Activated naive CD4-positive, alpha-beta T cell treated with anti-CD3 and anti-CD28 coated beads, Interleukin-2, amount 50 U/mL, for 72 hours (primary cell): ENCODE results near the gene PARP12. TPM values are rescaled to one million over a fixed set of nuclear protein-coding genes. Genes with fewer than 3 reads are reported as not detected.

Experiments
- ATAC-seq, 2 donors: fragments of 150-1000 bp; cut with Tn5 transposase; 2 replicates each; pipeline ENCODE4 v1.10.0; 2021; ENCODE audit warnings: mild to moderate bottlenecking in 2 of 2, moderate library complexity in 2 of 2
- DNase-seq, 2 donors: peaks; one replicate each; pipeline ENCODE4 v3.0.0; 2021 to 2022; ENCODE audit warnings: low spot score in 2 of 2
- H3K27ac Mint-ChIP-seq, 2 donors: one replicate each; pipeline ENCODE4 v1.8.0; 2022; ENCODE audit warnings: mild to moderate bottlenecking in 2 of 2, mixed read lengths in 2 of 2
- H3K36me3 Mint-ChIP-seq, 2 donors: one replicate each; pipeline ENCODE4 v1.8.0; 2022; ENCODE audit warnings: mixed read lengths in 2 of 2
- H3K9me3 Mint-ChIP-seq, 2 donors: one replicate each; pipeline ENCODE4 v1.8.0; 2022; ENCODE audit warnings: mixed read lengths in 2 of 2
- total RNA-seq, 2 donors: library from RNA; stranded (reverse); gene quantifications; one replicate each; pipeline ENCODE4 v1.2.3, GENCODE V29; 2022

Gene PARP12
- total RNA-seq, 2 donors from 2014 or later, result 37.0 to 57.6 TPM

DNA sequence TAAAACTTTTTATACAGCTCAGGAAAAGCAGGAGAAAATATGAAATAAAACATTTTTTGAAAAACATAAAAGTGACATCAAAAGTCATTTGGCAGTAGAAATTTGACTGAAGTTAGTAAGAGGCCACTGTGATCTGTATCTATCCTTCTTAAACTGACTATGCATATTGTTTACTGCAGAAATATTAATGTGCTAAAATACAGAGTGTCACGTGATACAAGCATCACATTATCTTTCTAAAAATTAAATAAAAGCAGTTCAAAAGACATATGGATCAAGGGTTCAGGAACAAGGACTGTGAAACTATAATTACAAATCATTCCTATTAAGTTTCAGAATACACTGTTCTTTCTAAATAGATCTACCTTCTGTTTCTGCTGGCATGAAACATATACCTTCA, 33.7 kb downstream of the PARP12 start:
- Mint-ChIP-seq H3K36me3 (peaks cover 0 to 9% of the 10 kb centered on the region in 2 donors), H3K27ac (peak overlapping the region in 1 of 2 donors; percentile 32)
- no peak for ATAC-seq

GRCh38 chr7:140028311-140028710, 34.4 kb downstream of the PARP12 start:
- no peaks in the 10 kb centered on the region for H3K9me3 Mint-ChIP-seq
- DNase-seq, result no peak
- peaks cover 0 to 2% of the 10 kb centered on the region in 2 donors for H3K36me3 Mint-ChIP-seq
- peak overlapping the region; percentile 1 to 32 for H3K27ac Mint-ChIP-seq
- ATAC-seq, result no peak

More for the DNA sequence above, 33.7 kb downstream of the PARP12 start:
- no peaks in the 10 kb centered on the region for H3K9me3 Mint-ChIP-seq
- no peak for DNase-seq

GRCh38 chr7:140027858-140028257, 34.9 kb downstream of the PARP12 start:
- peaks cover 0 to 4% of the 10 kb centered on the region in 2 donors for H3K36me3 Mint-ChIP-seq
- H3K27ac Mint-ChIP-seq, result no peak overlapping the region
- DNase-seq, result no peak
- no peak for ATAC-seq
- no peaks in the 10 kb centered on the region for H3K9me3 Mint-ChIP-seq

GRCh38 chr7:140026935-140027334, 35.8 kb downstream of the PARP12 start:
- peak overlapping the region in 1 of 2 donors; percentile 24 for H3K27ac Mint-ChIP-seq
- ATAC-seq (no peak), DNase-seq (no peak)
- peaks cover 0 to 7% of the 10 kb centered on the region in 2 donors for H3K36me3 Mint-ChIP-seq
- H3K9me3 Mint-ChIP-seq, result no peaks in the 10 kb centered on the region

GRCh38 chr7:140025814-140026433, 36.8 kb downstream of the PARP12 start:
- DNase-seq, result no peak
- Mint-ChIP-seq H3K27ac (peak overlapping the region in 1 of 2 donors; percentile 3), H3K9me3 (no peaks in the 10 kb centered on the region), H3K36me3 (peaks cover 0 to 7% of the 10 kb centered on the region in 2 donors)
- no peak for ATAC-seq

DNA sequence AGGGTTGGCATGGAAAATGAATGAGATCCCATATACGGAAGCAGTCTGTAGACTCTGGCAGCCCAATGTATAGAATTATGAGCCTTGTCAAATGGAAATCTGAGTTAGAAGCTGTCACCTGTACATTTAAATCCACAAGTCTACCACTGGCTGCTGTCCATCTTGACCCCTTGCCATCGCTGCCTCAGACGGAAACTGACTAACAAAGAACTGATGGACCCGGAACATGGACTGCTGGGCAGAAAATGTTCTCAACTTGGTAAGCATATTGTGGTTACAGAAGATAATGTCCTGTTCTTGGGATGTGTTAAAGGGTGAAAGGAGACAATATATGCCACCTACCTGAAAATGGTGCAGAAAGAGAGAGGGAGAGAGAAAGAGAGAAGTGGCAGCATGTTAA, 37.5 kb downstream of the PARP12 start:
- peaks cover 0 to 7% of the 10 kb centered on the region in 2 donors for H3K36me3 Mint-ChIP-seq
- peak overlapping the region; percentile 3 to 69 for H3K27ac Mint-ChIP-seq
- H3K9me3 Mint-ChIP-seq, result no peaks in the 10 kb centered on the region
- DNase-seq (no peak), ATAC-seq (no peak)

DNA sequence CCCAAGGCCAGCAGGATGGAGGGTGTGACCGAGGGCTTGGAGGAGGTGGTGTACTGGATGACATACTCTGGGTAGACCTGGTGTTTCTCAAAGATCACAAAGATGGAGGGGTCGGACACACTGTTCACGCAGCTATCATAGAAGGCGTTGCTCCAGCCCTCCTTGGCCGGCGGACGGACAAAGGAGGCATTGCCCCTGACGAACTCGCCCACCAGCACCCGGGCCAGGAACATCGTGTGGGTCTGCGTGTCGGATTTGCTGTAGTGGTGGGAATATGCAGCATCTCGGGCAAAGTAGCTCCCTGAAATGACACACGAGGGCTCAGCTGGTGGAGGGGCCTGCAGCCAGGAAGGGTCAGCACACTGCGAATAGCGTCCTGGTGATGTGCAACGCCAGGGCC, 38.2 kb downstream of the PARP12 start:
- H3K27ac Mint-ChIP-seq, result peak overlapping the region in 1 of 2 donors; percentile 3
- peaks cover 0 to 7% of the 10 kb centered on the region in 2 donors for H3K36me3 Mint-ChIP-seq
- no peaks in the 10 kb centered on the region for H3K9me3 Mint-ChIP-seq
- no peak for ATAC-seq
- no peak for DNase-seq

DNA sequence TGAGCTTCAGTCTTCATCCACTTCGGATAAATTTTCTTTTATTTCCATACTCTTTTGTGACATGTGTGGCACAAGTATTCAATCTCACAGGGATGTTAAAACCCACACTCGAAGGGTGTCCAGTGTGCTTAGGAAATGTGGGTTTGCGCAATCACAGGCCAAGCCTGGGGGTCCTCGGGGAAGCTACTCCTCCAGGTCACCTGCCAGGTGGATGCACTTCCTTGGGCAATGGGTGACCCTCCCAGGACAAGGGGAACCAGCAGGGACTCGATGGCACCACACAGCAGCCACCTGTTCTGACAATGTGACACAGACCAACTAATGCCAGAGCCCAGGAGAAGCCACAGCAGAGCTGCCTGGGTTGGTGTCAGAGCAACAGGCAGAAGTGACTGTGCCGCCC, 39.0 kb downstream of the PARP12 start:
- ATAC-seq, result no peak
- H3K36me3 Mint-ChIP-seq, result peaks cover 0 to 7% of the 10 kb centered on the region in 2 donors
- no peak for DNase-seq
- no peaks in the 10 kb centered on the region for H3K9me3 Mint-ChIP-seq
- H3K27ac Mint-ChIP-seq, result peak overlapping the region in 1 of 2 donors; percentile 18

DNA sequence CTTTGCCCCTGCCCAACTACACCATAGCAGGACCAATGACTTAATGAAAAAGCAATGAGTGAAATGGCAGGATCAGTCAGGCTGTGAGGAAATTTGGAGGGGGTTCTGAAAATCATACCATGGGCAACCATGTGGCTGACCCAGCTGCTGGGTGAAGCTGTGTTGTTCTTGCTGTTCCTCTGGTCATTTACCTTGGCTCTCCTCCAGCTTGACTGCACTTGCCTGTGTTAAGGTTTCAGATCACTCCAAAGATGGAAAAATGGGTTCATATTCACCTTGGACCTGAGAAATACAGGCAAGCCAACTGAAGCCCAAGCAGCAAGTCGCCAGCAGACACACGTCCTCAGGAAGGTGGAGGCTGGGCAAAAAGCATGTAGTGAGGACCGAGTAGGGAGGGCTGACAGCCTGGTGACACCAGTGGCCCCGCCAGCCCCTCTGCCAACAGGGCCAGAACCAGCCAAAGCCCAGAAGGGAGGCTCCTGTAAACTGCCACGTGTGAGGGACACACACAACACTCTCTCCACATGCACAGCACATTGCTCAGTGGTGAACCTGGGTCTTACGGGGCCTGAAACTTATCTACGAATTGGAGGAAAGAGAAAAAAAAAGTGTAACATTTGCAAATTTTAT, 40.1 kb downstream of the PARP12 start:
- H3K9me3 Mint-ChIP-seq, result no peaks in the 10 kb centered on the region
- DNase-seq (no peak), ATAC-seq (no peak)
- peak overlapping the region; percentile 59 to 61 for H3K27ac Mint-ChIP-seq
- H3K36me3 Mint-ChIP-seq, result peaks cover 0 to 7% of the 10 kb centered on the region in 2 donors

DNA sequence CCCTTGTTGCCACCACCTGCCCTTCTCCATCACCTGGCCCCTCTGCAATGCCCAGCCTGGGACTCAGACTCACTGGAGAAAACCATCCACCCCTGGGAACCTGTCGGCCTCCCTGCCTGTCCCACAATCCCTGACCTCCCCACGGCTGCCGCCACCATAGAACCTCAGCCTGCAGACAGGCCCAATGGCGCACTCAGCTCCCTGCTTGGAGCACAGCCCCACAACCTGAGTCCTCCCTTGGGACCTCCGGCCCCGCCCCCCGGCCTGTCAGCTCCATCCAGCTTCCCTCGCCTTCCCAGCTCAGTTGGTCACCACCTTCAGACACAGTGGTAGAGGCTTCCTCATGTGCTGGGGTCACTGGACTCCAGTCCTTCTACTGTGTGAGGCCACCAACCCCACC, 41.1 kb downstream of the PARP12 start:
- DNase-seq (no peak), ATAC-seq (no peak)
- no peaks in the 10 kb centered on the region for H3K9me3 Mint-ChIP-seq
- peak overlapping the region; percentile 56 to 59 for H3K27ac Mint-ChIP-seq
- peaks cover 0 to 7% of the 10 kb centered on the region in 2 donors for H3K36me3 Mint-ChIP-seq

DNA sequence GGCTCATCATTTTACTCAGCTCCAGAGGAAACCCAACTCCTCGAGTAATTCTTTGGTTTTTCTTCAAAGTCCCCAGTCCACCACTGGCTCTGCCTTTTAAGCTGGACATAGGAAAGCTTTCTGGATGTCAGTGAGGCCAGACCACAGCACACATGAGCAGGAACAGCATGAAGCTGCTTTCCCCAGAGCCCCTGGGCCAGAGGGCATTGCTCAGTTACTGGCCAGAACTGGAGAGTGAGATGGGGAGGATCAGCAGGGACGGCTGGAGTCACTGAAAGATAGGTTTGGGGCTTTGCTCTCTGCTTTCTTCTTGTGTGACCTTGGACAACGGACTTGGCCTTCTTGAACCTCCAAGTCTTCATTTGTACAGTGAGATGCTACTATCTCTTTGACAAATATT, 43.1 kb downstream of the PARP12 start:
- no peak overlapping the region for H3K27ac Mint-ChIP-seq
- H3K36me3 Mint-ChIP-seq, result peaks cover 0 to 7% of the 10 kb centered on the region in 2 donors
- DNase-seq (no peak), ATAC-seq (no peak)
- no peaks in the 10 kb centered on the region for H3K9me3 Mint-ChIP-seq

DNA sequence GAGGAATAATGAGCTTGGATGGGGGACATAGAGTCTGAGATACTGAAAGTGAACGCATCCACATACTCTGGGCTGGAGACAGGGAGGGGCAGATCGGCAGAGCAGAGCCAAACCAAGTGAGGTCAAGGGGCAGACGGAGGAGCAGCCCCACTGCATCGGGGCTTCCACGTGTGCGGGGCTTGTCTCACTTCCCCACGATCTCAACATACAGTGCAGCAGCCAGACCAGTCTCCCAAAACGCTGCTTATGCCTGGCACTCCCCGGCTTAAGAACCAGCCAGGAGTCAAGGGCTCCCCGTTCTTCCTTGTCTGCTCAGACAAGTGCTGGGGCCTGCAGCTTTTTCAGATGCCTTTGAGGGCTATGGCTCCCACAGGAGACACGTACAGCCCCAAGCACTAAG, 43.6 kb downstream of the PARP12 start:
- Mint-ChIP-seq H3K27ac (peak overlapping the region in 1 of 2 donors; percentile 36), H3K9me3 (no peaks in the 10 kb centered on the region), H3K36me3 (peaks cover 0 to 7% of the 10 kb centered on the region in 2 donors)
- ATAC-seq (no peak), DNase-seq (no peak)

GRCh38 chr7:140018125-140019043, 44.4 kb downstream of the PARP12 start:
- no peak for ATAC-seq

GRCh38 chr7:140017543-140017942, 45.2 kb downstream of the PARP12 start:
- no peak for DNase-seq
- Mint-ChIP-seq H3K36me3 (no peaks in the 10 kb centered on the region), H3K27ac (no peak overlapping the region), H3K9me3 (no peaks in the 10 kb centered on the region)
- no peak for ATAC-seq

More at GRCh38 chr7:140018125-140019043, 44.4 kb downstream of the PARP12 start:
- peaks cover 0 to 7% of the 10 kb centered on the region in 2 donors for H3K36me3 Mint-ChIP-seq
- no peak for DNase-seq
- peak overlapping the region in 1 of 2 donors; percentile 36 for H3K27ac Mint-ChIP-seq
- no peaks in the 10 kb centered on the region for H3K9me3 Mint-ChIP-seq

DNA sequence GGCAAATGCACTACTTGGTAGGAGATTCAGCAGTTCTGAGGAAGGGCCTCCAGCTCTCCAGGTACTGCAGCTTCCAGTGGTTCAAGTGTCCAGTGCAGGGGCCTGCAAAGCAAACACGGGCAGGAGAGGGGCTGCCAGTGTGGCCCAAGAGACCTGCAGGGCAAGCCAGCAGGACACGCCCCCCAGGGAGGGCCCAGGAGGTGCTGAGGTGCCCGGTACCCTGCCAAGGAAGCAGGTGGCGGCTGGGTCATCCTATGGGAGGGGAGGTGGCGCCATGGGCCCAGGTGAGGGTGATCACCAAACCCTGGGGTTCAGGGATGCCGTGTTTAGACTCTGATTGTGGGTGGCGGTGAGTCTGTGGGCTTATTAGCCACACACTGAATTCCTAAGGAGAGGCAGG, 45.7 kb downstream of the PARP12 start:
- ATAC-seq, result no peak

GRCh38 chr7:140016540-140016939, 46.2 kb downstream of the PARP12 start:
- ATAC-seq (no peak), DNase-seq (no peak)
- H3K36me3 Mint-ChIP-seq, result no peaks in the 10 kb centered on the region
- no peaks in the 10 kb centered on the region for H3K9me3 Mint-ChIP-seq
- H3K27ac Mint-ChIP-seq, result no peak overlapping the region

More for the DNA sequence above, 45.7 kb downstream of the PARP12 start:
- H3K36me3 Mint-ChIP-seq, result no peaks in the 10 kb centered on the region
- H3K9me3 Mint-ChIP-seq, result no peaks in the 10 kb centered on the region
- H3K27ac Mint-ChIP-seq, result no peak overlapping the region
- no peak for DNase-seq

DNA sequence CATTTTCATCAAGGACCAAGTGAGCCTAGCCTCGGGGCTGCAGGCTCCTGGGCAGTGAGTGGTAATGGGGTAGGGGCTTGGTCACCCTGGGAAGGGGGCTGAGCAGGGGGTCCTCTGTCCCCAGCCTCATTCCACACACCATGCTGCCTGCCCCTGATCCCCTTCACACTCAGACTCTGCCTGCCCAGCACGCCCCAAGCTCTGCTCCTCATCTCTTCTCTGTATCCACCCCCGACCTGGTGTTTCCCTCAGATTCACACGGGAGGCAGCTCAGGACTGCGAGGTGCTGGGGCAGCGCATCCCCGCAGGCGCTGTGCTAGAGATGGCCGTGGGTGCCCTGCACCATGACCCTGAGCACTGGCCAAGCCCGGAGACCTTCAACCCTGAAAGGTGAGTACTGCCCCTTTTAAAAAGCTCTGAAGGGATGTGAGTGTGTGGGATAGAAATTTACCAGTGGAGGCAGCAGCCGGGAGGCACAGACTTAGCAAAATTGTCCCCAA, 47.2 kb downstream of the PARP12 start:
- DNase-seq, result no peak
- ATAC-seq, result no peak
- no peaks in the 10 kb centered on the region for H3K36me3 Mint-ChIP-seq
- H3K27ac Mint-ChIP-seq, result no peak overlapping the region
- H3K9me3 Mint-ChIP-seq, result no peaks in the 10 kb centered on the region
